Panc1 (cell line): ENCODE data around the gene HECA. TPM values are rescaled to one million over a fixed set of nuclear protein-coding genes. Genes with fewer than 3 reads are reported as not detected.

ENCODE experiments used
- ATAC-seq: fragments of 200-7000 bp; cut with Tn5 transposase; 2 replicates; pipeline ENCODE4 v1.9.1; 2020; ENCODE audit warnings: mild to moderate bottlenecking, moderate library complexity
- BruUV-seq: library from RNA; stranded (reverse); fragments of 400-500 nt; replicated peaks from 2 replicates; lab custom pipeline; 2021; lab: Mats Ljungman, UMichigan
- CTCF ChIA-PET: fragments of 300-600 bp; sonication (Branson Sonifier 250); formaldehyde crosslinking; loops from one replicate; lab custom pipeline; 2022; ENCODE audit warnings: antibody characterized with exemption; lab: Charles Lee
- POLR2A ChIA-PET: fragments of 300-600 bp; sonication (Branson Sonifier 250); formaldehyde crosslinking; loops from one replicate; lab custom pipeline; 2022; ENCODE audit warnings: antibody characterized with exemption; lab: Charles Lee
- DNase-seq: peaks from one replicate; pipeline ENCODE4 v3.0.0-alpha.2; 2010; ENCODE audit warnings: low read depth, low spot score
- H3K27ac ChIP-seq: 2 replicates; pipeline ENCODE4 v1.5.1; 2011; ENCODE audit warnings: mild to moderate bottlenecking, low read length, inconsistent platforms
- H3K27me3 ChIP-seq: fragments of 200-500 bp; sonication (Bioruptor generic); 2 replicates; pipeline ENCODE4 v1.6.0; 2014; ENCODE audit warnings: low read length, inconsistent platforms; ENCODE audit not compliant: control insufficient read depth, insufficient read depth
- H3K36me3 ChIP-seq: fragments of 200-500 bp; sonication (Bioruptor generic); 2 replicates; pipeline ENCODE4 v1.5.1; 2014; ENCODE audit warnings: inconsistent platforms, mild to moderate bottlenecking, low read length, moderate library complexity; ENCODE audit not compliant: control insufficient read depth, insufficient read depth
- H3K4me1 ChIP-seq: 2 replicates; pipeline ENCODE4 v1.5.1; 2011; ENCODE audit warnings: inconsistent platforms, mild to moderate bottlenecking, low read length, moderate library complexity; ENCODE audit not compliant: control insufficient read depth, insufficient read depth
- H3K4me3 ChIP-seq, 2 experiments: 2 replicates each; pipeline ENCODE4 v1.5.1; 2011 to 2012; ENCODE audit warnings: low read depth in 2 of 2, low read length in 2 of 2, mild to moderate bottlenecking in 2 of 2, inconsistent platforms in 1 of 2, moderate library complexity in 1 of 2
- H3K9me3 ChIP-seq: fragments of 200-500 bp; sonication (Bioruptor generic); 2 replicates; pipeline ENCODE4 v1.5.1; 2014; ENCODE audit warnings: low read depth, mild to moderate bottlenecking, inconsistent platforms, low read length, moderate library complexity; ENCODE audit not compliant: control insufficient read depth, insufficient read depth
- CTCF ChIP-seq: fragments of 450-650 bp; IDR thresholded peaks from 2 replicates; pipeline ENCODE4 v1.5.1; 2017; ENCODE audit warnings: mild to moderate bottlenecking
- POLR2AphosphoS5 ChIP-seq: IDR thresholded peaks from 2 replicates; pipeline ENCODE4 v1.6.1; 2012; ENCODE audit warnings: mild to moderate bottlenecking, low read depth, low read length, moderate library complexity
- REST ChIP-seq, 2 experiments: IDR thresholded peaks; 2 replicates each; pipeline ENCODE4 v1.6.1; 2011 to 2012; ENCODE audit warnings: low read depth in 2 of 2, control low read depth in 1 of 2, low read length in 1 of 2, mild to moderate bottlenecking in 1 of 2, moderate library complexity in 1 of 2; ENCODE audit not compliant: insufficient read depth in 1 of 2
- SIN3A ChIP-seq: IDR thresholded peaks from 2 replicates; pipeline ENCODE4 v1.6.1; 2012; ENCODE audit warnings: low read depth, mild to moderate bottlenecking, low read length, moderate library complexity, borderline replicate concordance; ENCODE audit not compliant: insufficient read depth
- TCF7L2 ChIP-seq: IDR thresholded peaks from 2 replicates; pipeline ENCODE4 v1.6.1; 2011; ENCODE audit warnings: mild to moderate bottlenecking, low read depth, low read length, inconsistent platforms
- in situ Hi-C: cut with HindIII; loops from 2 replicates; pipeline ENCODE4 v1.10.0; 2016; ENCODE audit warnings: low sequenced_read_pairs, low pct_unique_long_range_greater_than_20kb
- intact Hi-C: fragments of 100-400 bp; cut with micrococcal nuclease; formaldehyde crosslinking; loops from one replicate; pipeline ENCODE4 v1.10.0; 2022; ENCODE audit not compliant: unreplicated experiment
- total RNA-seq: library from RNA; stranded (reverse); gene quantifications from one replicate; pipeline ENCODE4 v1.2.1, GENCODE V29; 2021; ENCODE audit not compliant: unreplicated experiment

The HECA gene
- total RNA-seq, 1 experiment from 2014 or later: 3.9 TPM

- in situ Hi-C loops: no loop called here
- no peaks in the 10 kb centered on the region for H3K4me1 ChIP-seq
- no TSS peak for BruUV-seq
- TF ChIP-seq CTCF (no peak), POLR2AphosphoS5 (no peak), SIN3A (no peak), REST (IDR thresholded peaks at IDR 0.05; ENCODE audit: insufficient read depth in 1 of 2, low read depth in 2 of 2, low read length in 1 of 2) (no peak), TCF7L2 (no peak)
- ATAC-seq (no peak), DNase-seq (no peak)
- ChIA-PET CTCF (no interaction called here), POLR2A (no interaction called here)
- H3K4me3 ChIP-seq: no peak overlapping the region
- intact Hi-C loops: no loop called here
- H3K27me3 ChIP-seq: no peaks in the 10 kb centered on the region
- H3K36me3 ChIP-seq: no peaks in the 10 kb centered on the region
- H3K9me3 ChIP-seq: no peaks in the 10 kb centered on the region
- no peak overlapping the region for H3K27ac ChIP-seq
Measured at GRCh38 chr6:139166238-139166955, 31.5 kb downstream of the HECA start.

- POLR2A ChIA-PET: no interaction called here
- no peak for TF ChIP-seq CTCF
- TF ChIP-seq TCF7L2: no peak
- TF ChIP-seq REST (IDR thresholded peaks at IDR 0.05; ENCODE audit: insufficient read depth in 1 of 2, low read depth in 2 of 2, low read length in 1 of 2): no peak
- TF ChIP-seq SIN3A: no peak
- no peak for TF ChIP-seq POLR2AphosphoS5
- Histone ChIP-seq H3K27me3 (no peaks in the 10 kb centered on the region), H3K27ac (no peak overlapping the region), H3K9me3 (no peaks in the 10 kb centered on the region), H3K36me3 (no peaks in the 10 kb centered on the region), H3K4me3 (no peak overlapping the region), H3K4me1 (no peaks in the 10 kb centered on the region)
- no peak for DNase-seq
- BruUV-seq: no TSS peak
- ATAC-seq: no peak
- CTCF ChIA-PET: no interaction called here
- in situ Hi-C loops: no loop called here
- intact Hi-C loops: no loop called here
Measured at GRCh38 chr6:139166956-139167313, 32.1 kb downstream of the HECA start.
